Activated CD4-positive, alpha-beta T cell treated with anti-CD3 and anti-CD28 coated beads, Interleukin-2, amount 50 U/mL, for 24 hours (primary cell): ENCODE results near the gene PTGIS.

Experiments used
- DNase-seq, 2 donors: peaks; one replicate each; pipeline ENCODE4 v3.0.0-alpha.2; 2020; ENCODE audit warnings: low read depth in 1 of 2, low spot score in 1 of 2

The PTGIS gene

DNA sequence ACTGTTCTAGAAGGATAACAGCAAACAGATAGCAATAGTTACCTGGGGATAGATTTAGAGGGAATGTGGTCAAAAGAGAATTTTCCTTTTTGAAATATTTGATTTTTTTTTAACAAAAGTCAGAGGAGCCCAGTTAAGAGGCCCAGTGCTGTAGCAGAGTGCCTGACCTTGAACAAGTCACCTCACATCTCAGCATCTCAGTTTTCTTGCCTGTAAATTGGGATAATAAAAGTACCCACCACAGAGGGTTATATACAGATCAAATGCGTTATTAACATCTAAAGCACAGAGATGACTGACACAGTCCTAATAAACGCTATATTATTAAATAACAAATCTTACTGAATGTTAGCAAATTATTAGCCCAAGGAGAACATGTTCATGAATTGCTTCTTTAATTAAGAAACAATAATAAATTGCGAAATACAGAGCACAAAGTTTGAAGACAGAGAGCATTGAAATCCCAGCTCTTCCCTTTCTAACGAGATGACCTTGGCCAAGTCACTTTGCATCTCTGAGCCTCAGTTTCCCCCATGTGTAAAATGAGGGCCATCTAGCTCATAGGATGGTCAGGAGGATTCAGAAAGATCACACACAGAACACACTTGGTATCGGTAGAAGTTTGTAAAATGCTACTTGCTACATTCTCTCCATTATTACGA, 35.5 kb downstream of the PTGIS start:
- DNase-seq: no peak

DNA sequence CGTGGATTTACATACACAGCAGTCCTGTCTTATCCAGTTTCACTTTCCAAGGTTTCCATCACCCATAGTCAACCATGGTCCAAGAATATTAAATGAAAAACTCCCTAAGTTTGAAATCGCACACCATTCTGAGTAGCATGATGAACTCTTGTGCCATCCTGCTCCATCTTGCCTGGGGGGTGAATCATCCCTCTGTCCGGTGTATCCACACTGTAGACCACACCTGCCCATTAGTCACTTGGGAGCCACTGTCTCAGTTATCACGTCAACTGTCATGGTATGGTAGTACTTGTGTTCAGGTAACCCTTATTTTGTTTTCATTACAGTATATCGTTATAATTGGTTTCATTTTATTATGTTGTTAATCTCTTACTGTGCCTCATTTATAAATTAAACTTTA, 38.5 kb downstream of the PTGIS start:
- no peak for DNase-seq

DNA sequence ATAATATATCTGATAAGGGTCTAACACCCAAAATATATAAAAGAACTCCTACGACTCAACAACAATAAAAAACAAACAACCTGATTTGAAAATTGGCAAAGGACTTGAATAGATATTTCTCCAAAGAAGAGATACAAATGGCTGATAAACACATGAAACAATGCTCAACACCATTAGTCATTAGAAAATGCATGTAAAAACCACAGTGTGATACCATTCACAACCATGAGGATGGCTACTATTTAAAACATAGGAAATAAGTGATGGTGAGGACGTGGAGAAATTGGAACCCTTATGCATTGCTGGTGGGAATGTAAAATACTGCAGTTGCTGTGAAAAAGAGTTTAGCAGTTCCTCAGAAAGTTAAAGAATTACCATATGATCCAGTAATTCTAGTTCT, 41.4 kb downstream of the PTGIS start:
- DNase-seq: no peak

DNA sequence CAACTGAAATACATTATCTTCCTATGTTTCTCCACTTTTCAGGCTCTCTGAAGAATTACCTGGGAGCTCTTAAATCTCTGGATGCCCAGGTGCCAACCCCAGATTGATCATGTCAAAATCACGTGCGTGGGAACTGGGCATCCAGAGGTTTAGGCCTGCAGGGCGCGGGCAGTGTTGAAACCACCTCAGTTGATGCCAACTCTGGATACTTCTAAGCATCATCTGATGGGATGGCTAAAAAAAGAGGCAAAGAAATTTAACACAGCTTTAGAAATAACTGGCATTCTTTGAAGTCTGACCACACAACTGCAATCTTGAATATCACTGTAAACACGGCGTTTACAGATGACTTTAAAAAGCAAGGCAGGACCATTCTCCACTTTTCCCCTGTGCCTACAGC, 41.9 kb downstream of the PTGIS start:
- no peak for DNase-seq

DNA sequence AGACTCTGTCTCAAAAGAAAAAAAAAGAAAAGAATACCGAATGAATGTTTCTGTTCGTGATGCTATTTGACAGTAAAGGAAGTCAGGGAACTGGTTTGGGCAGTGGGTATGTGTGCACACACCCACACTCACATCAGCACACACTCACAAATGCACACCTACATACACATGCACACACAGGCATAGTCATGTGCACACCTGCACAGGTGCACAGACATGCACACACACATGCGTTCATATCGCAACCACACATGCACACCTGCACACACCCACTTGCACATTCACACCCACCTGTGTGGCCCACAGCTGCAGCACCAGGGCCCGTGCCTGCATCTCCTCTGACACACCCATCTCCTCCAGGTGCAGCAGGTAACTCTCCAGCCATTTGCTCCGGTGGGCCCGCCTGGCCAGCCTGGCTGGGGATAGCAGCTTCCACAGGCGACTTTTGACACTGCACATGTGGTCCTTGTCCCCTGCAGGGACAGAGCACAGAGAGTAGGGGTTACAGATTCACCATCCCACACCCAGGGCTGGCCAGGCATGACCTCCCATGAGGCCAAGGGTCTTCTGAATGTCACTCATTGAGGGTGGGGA, 44.1 kb downstream of the PTGIS start:
- no peak for DNase-seq

DNA sequence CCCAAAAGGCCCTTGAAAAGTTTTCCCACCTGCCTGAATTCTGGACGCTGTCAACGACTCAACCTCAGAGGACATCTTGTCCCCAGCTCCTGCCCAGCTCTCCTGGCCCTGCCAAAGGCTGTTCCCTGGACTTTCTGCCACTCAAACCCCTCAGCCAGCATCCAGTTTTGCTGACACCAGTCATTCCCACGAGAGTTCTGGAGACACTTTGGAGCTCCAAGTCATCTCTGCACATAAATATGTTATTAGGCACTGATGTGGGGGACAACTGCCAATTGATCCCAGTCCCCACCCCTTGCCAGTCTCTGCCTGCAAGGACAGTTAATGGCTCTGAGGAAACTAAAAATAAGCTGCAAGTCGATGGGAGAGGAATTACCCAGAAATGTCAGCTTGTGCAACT, 46.6 kb downstream of the PTGIS start:
- DNase-seq: no peak

DNA sequence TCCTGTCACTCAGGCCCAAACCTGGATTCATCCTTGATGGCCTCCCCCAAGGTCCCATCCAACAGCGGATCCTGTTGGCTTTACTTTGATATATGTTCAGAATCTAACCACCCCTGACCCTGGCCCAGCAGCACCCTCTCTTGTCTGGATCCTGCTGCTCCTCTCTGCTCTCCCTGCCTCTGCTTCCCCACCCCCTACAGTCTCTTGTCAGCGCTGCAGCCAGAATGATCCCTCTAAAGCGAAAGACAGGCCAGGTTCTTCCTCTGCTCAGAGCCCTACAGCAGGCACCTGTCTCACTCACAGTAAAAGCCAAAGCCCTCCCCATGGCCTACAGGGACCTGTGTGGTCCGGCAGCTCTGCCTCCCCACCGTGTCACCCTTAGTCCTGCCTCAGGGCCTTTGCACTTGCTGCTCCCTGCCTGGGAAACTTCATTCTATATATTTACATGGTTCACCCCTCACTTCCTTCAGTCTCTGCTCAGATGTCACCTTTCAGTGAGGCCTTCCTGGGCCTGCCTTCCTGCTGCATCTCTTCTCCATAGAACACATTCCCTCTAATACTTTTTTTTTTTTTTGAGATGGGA, 48.1 kb downstream of the PTGIS start:
- DNase-seq: no peak

DNA sequence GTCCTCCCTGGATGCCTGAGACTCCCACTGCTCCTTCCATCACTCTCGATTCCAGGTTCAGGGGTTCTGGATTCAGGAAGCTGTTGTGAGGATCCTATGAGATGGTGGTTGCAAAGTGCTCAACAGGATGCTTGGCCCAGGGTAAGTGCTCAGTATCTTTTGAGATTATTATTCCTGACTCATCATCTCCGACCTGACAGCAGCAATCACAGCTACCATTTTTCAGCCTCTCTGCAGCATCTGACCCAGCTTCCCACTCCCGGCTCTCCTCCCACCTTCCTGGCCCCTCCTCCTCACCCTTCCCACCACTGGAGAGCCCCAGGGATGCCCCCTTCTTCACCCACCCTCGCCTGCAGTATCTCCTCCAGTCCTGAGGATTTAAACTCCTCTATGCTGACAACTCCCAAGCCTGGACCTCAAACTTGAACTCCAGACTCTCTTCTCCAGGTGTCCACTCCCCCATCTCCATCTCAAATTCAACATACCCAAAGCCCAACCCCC, 48.7 kb downstream of the PTGIS start:
- no peak for DNase-seq

DNA sequence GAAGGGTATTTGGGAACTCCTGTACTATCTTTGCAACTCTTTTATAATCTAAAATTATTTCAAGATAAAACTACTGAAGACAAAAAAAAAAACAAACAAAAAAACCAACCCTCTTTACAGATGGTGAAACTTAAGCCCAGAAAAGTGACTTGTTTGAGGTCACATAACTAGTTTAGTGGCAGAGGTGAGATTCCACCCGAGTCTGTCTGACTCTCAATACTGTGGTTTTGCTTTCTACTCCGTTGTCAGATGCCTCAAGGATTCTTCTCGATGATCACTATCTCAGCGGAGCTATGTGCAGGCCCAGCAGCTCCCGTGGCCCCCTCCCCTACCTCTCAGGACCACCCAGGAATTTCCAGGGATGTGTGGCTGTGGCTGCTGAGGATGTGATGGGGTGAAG, 49.4 kb downstream of the PTGIS start:
- no peak for DNase-seq

DNA sequence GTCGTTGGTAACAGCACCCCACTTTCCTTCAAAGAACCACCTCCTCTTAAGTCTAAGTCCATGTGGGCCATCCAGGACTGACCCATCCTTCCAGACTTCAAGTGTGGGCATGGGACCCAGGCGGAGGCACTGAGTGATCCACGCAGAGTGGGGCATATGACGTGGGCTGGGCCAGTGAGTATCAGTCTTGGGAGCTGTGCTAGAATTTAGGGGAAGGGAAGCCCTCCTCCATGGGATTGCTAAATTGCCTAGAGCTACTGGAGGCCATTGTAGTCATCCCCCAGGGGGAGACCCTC, 50.2 kb downstream of the PTGIS start:
- no peak for DNase-seq

DNA sequence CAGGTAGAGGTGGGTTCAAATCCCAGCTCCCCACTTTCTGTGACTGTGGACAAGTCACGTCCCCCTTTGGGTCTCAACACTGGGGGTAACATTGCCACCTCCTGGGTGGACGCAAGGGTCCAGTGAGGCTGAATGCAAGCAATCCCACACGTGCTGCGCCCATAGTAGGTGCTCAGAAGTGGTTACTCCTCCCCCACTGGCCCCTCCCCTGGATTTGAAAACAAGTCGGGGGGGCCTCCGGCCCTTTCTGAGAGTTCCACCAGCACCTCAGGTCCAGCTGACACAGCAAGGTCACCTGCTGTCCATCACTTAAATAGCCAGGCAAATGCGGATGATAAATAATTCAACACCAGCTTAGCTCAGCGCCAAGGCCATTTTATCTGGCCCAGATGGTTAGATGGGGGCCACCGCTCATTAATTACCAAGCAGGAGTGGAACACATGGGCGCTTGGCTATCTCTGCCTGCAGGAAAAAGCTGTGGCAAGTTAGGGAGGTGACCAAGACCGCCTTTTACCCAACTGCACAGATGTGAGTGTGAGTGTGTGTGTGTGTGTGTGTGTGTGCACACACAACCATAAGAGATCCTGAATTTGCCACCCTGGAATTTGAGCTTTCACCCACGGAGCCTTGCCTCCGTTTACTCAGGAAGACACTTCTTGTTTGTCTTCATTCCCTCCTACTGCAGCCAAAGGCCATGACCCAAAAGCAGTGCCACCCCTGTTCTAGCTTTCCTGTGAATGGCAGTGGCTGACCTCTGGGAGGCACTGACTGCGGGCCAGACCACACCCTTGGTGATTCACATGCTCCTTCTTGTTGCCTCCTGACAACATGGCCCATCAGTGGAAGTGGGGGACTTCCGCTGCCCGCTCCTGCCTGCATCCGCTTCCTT, 50.8 kb downstream of the PTGIS start:
- no peak for DNase-seq

DNA sequence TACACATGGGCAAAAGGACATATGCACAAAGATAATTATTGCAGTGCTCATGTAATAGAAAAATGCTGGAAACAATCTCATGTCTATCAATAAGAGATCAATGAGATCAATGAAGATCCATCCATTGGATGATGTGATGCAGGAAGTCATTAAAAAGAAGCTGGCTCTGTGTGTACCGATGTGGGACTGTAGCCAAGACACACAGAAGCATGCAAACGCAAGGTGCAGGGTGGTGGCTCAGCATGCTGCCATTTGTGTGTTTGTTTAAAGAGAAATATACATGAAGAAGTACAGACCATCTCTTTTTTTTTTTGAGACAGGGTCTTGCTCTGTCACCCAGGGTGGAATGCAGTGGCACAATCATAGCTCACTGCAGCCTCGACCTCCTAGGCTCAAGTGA, 52.4 kb downstream of the PTGIS start:
- DNase-seq: no peak

DNA sequence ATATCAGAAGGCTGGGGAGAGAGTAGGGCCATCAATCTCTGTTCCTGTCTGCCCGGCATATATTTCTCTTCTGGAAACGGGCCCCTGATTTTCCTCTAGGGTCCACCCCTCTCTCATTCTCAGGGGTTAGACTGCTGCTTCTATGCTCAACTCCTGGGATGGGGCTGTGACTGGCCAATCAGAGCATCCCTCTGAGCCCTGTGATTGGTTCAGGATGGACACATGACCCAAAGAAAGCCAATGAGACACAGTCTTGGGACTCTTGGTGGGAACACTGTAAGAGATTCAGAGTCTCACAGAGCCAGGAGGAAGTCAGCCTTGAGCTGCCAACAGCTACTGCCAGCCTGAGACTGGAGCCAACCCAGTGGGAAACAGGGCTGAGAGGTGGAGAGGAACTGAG, 54.4 kb downstream of the PTGIS start:
- DNase-seq: no peak

DNA sequence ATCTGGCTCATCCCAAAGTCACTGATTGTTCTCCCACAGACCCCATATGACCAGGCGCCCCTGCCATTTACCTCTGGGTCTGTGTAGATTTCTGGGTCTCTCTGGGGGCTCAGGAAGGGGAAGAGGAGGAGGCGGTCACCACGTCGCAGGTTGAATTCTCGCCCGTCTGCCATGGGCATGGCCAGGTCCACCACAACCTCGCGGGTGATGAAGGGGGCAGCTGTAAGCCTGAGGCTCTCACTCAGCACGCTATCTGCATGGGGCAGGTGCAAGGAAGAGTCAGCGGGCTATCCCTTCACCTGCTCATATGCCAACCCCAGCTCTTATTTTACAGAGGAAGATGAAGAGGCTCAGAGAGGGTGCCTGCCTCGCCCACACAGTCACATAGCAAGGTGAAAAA, 54.9 kb downstream of the PTGIS start:
- DNase-seq: no peak

DNA sequence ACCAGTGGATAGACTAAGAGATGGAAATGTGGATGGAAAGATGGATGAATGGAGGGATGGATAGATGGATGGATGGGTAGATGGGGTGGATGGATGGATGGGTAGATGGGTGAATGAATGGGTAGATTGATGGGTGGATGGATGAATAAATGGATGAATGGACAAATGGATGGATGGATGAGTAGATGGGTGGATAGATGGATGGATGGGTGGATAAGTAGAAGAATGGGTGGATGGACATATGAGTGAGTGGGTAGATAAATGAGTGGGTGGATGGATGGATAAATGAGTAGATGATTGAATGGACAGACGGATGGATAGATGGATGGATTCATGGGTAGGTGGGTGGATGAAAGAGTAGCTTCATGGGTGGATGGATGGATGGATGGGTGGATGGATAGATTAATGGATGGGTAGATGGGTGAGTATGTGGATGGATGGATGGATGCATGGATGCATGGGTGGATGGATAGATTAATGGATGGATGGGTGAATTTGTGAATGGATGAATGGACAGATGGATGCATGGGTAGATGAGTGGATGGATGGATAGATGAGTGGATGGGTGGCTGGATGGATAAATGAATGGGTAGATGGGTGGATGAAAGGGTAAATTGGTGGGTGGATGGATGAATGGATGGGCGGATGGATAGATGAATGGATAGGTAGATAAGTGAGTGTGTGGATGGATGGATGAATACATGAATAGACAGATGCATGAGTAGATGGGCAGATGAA, 56.0 kb downstream of the PTGIS start:
- DNase-seq: no peak

DNA sequence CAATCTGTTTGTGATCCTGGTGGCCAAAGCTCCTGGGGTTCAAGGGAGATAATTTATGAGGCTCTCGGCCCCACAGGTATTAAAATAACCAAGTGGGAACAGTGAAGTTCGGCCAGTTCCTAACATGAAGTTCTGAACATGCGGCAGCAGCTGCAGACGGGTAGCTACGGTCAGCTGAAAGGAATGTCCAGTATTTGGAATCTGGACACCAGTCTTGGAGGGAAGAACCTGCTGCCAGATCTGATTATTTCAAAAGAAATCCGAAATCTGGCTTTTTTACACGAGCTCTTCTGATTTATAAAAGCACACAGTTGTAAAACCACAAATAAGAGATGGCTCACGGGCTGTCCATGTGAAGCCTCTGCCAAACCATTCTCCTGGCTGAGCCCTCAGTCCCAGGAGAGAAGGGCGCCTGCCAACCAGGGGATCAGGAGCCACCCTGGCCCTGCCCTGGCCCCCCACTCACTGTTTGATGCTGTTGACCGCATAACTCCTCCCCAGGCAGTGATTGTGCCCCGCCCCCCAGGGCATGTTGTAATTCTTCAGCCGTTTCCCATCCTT, 57.3 kb downstream of the PTGIS start:
- no peak for DNase-seq

DNA sequence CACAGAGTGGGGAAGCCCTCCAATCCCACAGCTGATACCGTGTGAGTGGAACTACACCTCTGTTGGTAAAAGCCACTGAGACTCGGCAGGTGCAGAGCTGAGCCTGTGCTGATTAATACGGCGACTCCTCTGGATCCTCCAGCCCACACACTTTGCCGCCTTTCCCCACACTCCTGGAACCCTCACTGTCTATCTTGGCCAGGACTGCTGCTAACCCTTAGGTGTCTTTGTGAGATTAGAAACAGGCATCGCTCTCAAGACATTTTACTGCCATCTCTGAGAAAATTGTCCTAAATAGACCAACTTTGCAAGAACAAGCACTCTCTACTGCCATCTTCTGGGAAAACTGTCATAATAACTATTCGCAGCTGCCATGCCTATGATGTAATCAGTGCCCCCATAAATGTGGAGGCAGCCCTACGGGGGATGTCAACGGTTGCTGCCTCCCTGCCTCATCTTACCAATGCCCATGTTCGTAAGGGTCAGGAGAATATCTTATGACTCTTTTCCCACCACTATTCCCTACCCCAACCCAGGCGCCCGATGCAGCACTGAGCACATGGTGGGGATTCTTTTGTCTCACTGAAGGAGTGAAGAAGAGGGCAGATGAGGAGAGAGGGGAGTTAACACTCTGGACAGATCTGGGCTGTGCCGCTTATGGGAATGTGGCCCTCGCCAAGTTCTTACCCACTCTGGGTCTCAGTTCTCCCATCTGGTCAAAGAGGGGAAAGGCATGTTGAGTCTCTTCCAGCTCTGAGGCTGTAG, 59.3 kb downstream of the PTGIS start:
- DNase-seq: no peak

DNA sequence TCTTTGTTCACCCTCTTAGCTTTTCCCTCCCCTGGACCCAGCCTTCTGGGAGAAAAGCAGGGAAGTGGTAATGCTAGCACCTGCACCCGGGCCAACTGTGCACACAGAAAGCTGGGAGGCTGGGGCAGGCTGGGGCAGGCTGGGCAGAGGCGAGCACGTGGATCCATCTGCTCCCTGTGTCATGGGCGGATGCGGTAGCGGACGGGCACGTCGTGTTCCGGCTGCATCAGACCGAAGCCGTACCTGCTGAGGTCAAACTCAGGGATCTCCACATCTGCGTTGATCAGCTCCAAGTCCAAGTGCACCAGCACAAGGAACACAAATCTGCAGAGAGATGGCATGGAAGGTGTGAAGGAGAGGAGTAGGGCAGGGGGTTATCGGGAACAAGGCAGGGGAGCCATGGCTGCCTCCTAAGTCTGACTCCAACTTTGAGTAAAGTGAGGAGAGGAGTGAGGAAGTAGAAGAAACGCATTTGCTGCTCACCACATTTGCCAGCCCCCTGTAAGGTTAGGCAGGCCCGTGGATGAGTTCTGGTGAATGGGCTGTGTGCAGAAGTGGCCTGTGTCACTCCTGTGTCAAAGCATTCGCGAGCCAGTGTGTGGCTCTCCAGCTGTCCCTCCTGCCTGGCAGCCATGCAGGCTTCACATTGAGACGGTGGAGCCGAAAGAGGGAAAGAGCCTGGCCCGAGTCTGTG, 60.0 kb downstream of the PTGIS start:
- no peak for DNase-seq

DNA sequence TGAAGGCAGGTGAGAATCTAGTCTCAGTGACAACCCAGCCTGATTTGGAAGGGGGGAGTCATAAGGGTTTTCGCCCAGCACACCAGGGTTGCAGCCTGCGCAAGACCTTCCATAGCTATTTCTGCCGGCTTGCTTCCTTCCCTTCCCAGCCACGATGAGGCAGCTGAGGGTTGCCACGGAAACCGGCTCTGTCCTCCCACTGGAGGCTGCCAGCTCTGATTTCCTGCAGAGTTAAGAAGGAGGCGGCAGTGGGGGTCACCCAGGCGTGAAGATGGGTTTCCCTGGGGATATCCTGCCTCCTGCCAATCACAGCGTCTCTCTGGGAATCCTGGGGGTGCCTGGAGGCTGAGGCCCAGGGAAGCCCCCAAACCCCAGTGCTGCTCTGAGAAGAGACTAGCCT, 62.4 kb downstream of the PTGIS start:
- no peak for DNase-seq

DNA sequence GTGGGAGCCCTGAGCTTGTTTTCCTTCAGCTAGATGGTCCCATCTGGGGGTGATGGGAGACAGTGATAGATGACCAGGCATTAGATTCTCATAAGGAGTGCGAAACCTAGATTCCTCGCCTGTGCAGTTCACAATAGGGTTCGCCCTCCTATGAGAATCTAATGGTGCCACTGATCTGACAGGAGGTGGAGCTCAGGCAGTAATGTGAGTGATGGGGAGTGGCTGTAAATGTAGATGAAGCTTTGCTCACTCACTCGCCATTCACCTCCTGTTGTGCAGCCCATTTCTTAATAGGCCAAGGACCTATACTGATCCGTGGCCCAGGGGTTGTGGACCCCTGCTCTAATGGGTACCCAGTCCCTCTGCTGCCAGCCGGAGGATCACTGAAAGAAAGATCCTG, 64.8 kb downstream of the PTGIS start:
- no peak for DNase-seq
